ENCODE data around the gene WDR27. TPM values are rescaled to one million over a fixed set of nuclear protein-coding genes. Genes with fewer than 3 reads are reported as not detected.
"Not testable (repeated sequence)": the region's sequence is repeated elsewhere in the genome, so short reads cannot be mapped to it uniquely, and the experiment has no call there.

Gene WDR27
- total and polyA plus RNA-seq, 10 of the 15 experiments (the other 5 are each of a cell fraction or from before 2014, with no cell fraction given) = 1.9 to 33.2 (median 19.0) TPM

GRCh38 chr6:169646906-169647567 lies 54.8 kb downstream of the WDR27 start:
- RAD21 ChIA-PET (ENCODE audit: unreplicated experiment) = no interaction called here
- SMC1A ChIA-PET (ENCODE audit: uncharacterized antibody, unreplicated experiment) = no interaction called here
- FAIRE-seq (no peak), DNase-seq (ENCODE audit: low read depth, low spot score) (no peak), ATAC-seq (no peak)
- in situ Hi-C loops (cut with MboI) = no loop called here
- H4K20me1 ChIP-seq (ENCODE audit: control insufficient read depth, insufficient read depth) = no peaks in the 10 kb centered on the region
- H3K4me1 ChIP-seq (ENCODE audit: control insufficient read depth, insufficient read depth, low read length) = no peaks in the 10 kb centered on the region
- no peak overlapping the region for H2AFZ ChIP-seq (ENCODE audit: control insufficient read depth, low read depth, low read length)
- intact Hi-C loops (cut with micrococcal nuclease; ENCODE audit: unreplicated experiment) = no loop called here
- BruUV-seq (replicated peaks) = no TSS peak
- POLR2A ChIA-PET = no interaction called here
- H3K9ac ChIP-seq (ENCODE audit: control insufficient read depth, insufficient read depth, low read length) = no peak overlapping the region
- H3K36me3 ChIP-seq (ENCODE audit: control insufficient read depth in 2 of 2, insufficient read depth in 2 of 2, low read length in 1 of 2) = no peaks in the 10 kb centered on the region
- no peak overlapping the region for H3K4me3 ChIP-seq
- no peaks in the 10 kb centered on the region for H3K9me3 ChIP-seq (replicated peaks; ENCODE audit: control insufficient read depth, insufficient read depth, low read length)
- no peak overlapping the region for H3K4me2 ChIP-seq (ENCODE audit: control insufficient read depth, insufficient read depth)
- no peaks in the 10 kb centered on the region for H3K79me2 ChIP-seq (ENCODE audit: control insufficient read depth, insufficient read depth, low read length)
- no peak overlapping the region for H3K27ac ChIP-seq (ENCODE audit: control insufficient read depth, insufficient read depth)
- CTCF ChIA-PET = no interaction called here
- no peaks in the 10 kb centered on the region for H3K27me3 ChIP-seq (replicated peaks in 1 of 2; ENCODE audit: control insufficient read depth in 2 of 2, insufficient read depth in 2 of 2, low read length in 1 of 2)
- 97% methylated on average over 19 of the region's 19 CpGs for WGBS (ENCODE audit: insufficient coverage, insufficient replicate concordance, low lambda C conversion rate, missing lambda C conversion rate)
- TF ChIP-seq IKZF1 (conservative IDR thresholded peaks at IDR 0.05) = no peak

- FAIRE-seq; H3K4me3 ChIP-seq; H3K79me2 ChIP-seq (ENCODE audit: control insufficient read depth, insufficient read depth, low read length); H4K20me1 ChIP-seq (ENCODE audit: control insufficient read depth, insufficient read depth); H3K27ac ChIP-seq (ENCODE audit: control insufficient read depth, insufficient read depth); H2AFZ ChIP-seq (ENCODE audit: control insufficient read depth, low read depth, low read length); POLR2A ChIA-PET; DNase-seq (ENCODE audit: low read depth, low spot score); H3K27me3 ChIP-seq (replicated peaks in 1 of 2; ENCODE audit: control insufficient read depth in 2 of 2, insufficient read depth in 2 of 2, low read length in 1 of 2); CTCF ChIA-PET; BruUV-seq (replicated peaks); RAD21 ChIA-PET (ENCODE audit: unreplicated experiment); in situ Hi-C loops (cut with MboI); H3K4me1 ChIP-seq (ENCODE audit: control insufficient read depth, insufficient read depth, low read length); SMC1A ChIA-PET (ENCODE audit: uncharacterized antibody, unreplicated experiment); H3K9ac ChIP-seq (ENCODE audit: control insufficient read depth, insufficient read depth, low read length); ATAC-seq; H3K36me3 ChIP-seq (ENCODE audit: control insufficient read depth in 2 of 2, insufficient read depth in 2 of 2, low read length in 1 of 2); intact Hi-C loops (cut with micrococcal nuclease; ENCODE audit: unreplicated experiment); H3K4me2 ChIP-seq (ENCODE audit: control insufficient read depth, insufficient read depth); H3K9me3 ChIP-seq (replicated peaks; ENCODE audit: control insufficient read depth, insufficient read depth, low read length): not testable (repeated sequence)
- 97% methylated on average over 5 of the region's 5 CpGs for WGBS (ENCODE audit: insufficient coverage, insufficient replicate concordance, low lambda C conversion rate, missing lambda C conversion rate)
Observed at GRCh38 chr6:169645459-169645858, 56.4 kb downstream of the WDR27 start.
